ENCODE results near the gene ABL2.

Gene ABL2

DNA sequence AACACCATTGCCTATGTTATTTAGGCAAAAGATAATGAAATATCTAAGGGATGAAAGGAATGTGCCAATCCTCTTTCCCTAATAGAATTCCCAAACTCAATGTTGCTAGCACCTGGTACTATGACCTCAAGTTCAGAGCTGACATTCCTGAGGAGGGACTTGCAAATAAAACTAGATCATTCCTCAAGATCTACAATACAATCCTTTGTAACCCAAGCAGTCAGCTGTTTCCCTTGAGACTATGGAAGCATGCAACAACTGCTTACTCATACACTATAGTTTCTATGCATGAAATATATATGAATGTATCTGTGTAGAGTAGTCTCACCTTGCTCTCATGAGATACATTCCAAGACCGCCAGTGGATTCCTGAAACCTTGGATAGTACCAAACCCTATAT lies 65.0 kb downstream of the ABL2 start:
- Histone ChIP-seq H3K36me3 (ENCODE audit: control insufficient read depth in 5 of 5, insufficient read depth in 5 of 5, low read length in 5 of 5) (no peaks in the 10 kb centered on the region), H3K27ac (ENCODE audit: low read depth, low read length) (no peak overlapping the region), H3K4me3 (ENCODE audit: low read depth in 1 of 5, low read length in 5 of 5) (no peak overlapping the region), H3K9ac (ENCODE audit: low read length in 5 of 5) (no peak overlapping the region), H3K4me1 (ENCODE audit: control insufficient read depth in 5 of 5, insufficient read depth in 5 of 5, low read length in 5 of 5) (peaks cover 0 to 12% (median 3%) of the 10 kb centered on the region in 5 donors), H3K9me3 (ENCODE audit: control insufficient read depth in 5 of 5, low read length in 5 of 5) (no peaks in the 10 kb centered on the region), H3K27me3 (ENCODE audit: control insufficient read depth in 5 of 5, insufficient read depth in 4 of 5, low read length in 5 of 5) (no peaks in the 10 kb centered on the region)

DNA sequence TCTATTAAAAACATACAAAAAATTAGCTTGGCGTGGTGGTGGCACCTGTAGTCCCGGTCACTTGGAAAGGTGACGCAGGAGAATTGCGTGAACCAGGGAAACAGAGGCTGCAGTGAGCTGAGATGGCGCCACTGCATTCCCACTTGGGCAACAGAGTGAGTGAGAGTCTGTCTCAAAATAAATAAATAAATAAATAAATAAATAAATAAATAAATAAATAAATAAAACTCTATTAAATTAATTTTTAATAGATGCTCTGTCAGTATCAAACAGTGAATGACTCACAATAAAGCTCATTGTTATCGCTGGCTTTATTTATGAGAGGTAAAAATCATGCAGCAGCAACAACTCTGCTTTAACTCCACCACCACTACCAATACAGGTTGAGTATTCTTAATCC lies 72.8 kb downstream of the ABL2 start:
- Histone ChIP-seq H3K9ac (ENCODE audit: low read length in 5 of 5) (no peak overlapping the region), H3K4me3 (ENCODE audit: low read depth in 1 of 5, low read length in 5 of 5) (no peak overlapping the region), H3K4me1 (ENCODE audit: control insufficient read depth in 5 of 5, insufficient read depth in 5 of 5, low read length in 5 of 5) (peaks cover 3 to 22% (median 15%) of the 10 kb centered on the region in 5 donors), H3K9me3 (ENCODE audit: control insufficient read depth in 5 of 5, low read length in 5 of 5) (no peaks in the 10 kb centered on the region), H3K27me3 (ENCODE audit: control insufficient read depth in 5 of 5, insufficient read depth in 4 of 5, low read length in 5 of 5) (no peaks in the 10 kb centered on the region), H3K36me3 (ENCODE audit: control insufficient read depth in 5 of 5, insufficient read depth in 5 of 5, low read length in 5 of 5) (no peaks in the 10 kb centered on the region), H3K27ac (ENCODE audit: low read depth, low read length) (no peak overlapping the region)

DNA sequence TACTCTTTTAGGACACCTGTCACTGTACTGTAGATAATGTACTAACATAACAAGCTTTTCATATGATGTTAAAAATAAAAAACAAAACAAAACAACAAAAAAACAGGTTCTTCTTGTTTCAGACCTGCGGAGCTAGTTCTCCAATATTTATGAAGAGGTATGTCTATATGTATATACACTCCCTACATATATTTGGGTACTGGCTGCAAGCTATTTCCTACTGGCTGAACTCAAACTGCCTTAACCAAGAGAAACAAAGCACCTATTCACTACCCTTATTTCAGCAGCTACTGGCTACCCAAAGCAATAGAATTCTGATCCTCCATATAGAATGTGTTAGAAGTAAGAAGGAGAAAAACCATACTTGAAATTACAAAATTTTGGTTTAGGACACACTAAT lies 73.5 kb downstream of the ABL2 start:
- Histone ChIP-seq H3K27me3 (ENCODE audit: control insufficient read depth in 5 of 5, insufficient read depth in 4 of 5, low read length in 5 of 5) (no peaks in the 10 kb centered on the region), H3K9ac (ENCODE audit: low read length in 5 of 5) (no peak overlapping the region), H3K4me1 (ENCODE audit: control insufficient read depth in 5 of 5, insufficient read depth in 5 of 5, low read length in 5 of 5) (peaks cover 3 to 22% (median 15%) of the 10 kb centered on the region in 5 donors), H3K9me3 (ENCODE audit: control insufficient read depth in 5 of 5, low read length in 5 of 5) (no peaks in the 10 kb centered on the region), H3K27ac (ENCODE audit: low read depth, low read length) (peak overlapping the region; percentile 25), H3K4me3 (ENCODE audit: low read depth in 1 of 5, low read length in 5 of 5) (no peak overlapping the region), H3K36me3 (ENCODE audit: control insufficient read depth in 5 of 5, insufficient read depth in 5 of 5, low read length in 5 of 5) (no peaks in the 10 kb centered on the region)

DNA sequence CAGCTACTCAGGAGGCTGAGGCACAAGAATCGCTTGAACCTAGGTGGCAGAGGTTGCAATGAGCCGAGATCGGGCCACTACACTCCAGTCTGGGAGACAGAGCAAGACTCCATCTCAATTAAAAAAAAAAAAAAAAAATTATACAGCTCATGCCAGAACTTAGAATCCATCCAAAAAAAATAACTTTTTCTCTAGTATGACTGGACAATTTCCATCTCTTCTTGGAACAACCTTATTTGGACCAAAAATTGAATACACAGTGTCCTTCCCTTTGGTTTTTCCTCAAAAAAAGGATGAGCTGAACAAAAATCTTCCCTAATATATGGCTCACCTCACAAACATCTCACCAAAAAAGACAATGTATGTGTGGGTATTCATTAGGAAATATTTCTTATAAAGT lies 73.9 kb downstream of the ABL2 start:
- H3K4me3 ChIP-seq (ENCODE audit: low read depth in 1 of 5, low read length in 5 of 5): no peak overlapping the region
- peak overlapping the region; percentile 25 for H3K27ac ChIP-seq (ENCODE audit: low read depth, low read length)
- peaks cover 3 to 22% (median 15%) of the 10 kb centered on the region in 5 donors for H3K4me1 ChIP-seq (ENCODE audit: control insufficient read depth in 5 of 5, insufficient read depth in 5 of 5, low read length in 5 of 5)
- H3K27me3 ChIP-seq (ENCODE audit: control insufficient read depth in 5 of 5, insufficient read depth in 4 of 5, low read length in 5 of 5): no peaks in the 10 kb centered on the region
- no peak overlapping the region for H3K9ac ChIP-seq (ENCODE audit: low read length in 5 of 5)
- no peaks in the 10 kb centered on the region for H3K36me3 ChIP-seq (ENCODE audit: control insufficient read depth in 5 of 5, insufficient read depth in 5 of 5, low read length in 5 of 5)
- H3K9me3 ChIP-seq (ENCODE audit: control insufficient read depth in 5 of 5, low read length in 5 of 5): no peaks in the 10 kb centered on the region

DNA sequence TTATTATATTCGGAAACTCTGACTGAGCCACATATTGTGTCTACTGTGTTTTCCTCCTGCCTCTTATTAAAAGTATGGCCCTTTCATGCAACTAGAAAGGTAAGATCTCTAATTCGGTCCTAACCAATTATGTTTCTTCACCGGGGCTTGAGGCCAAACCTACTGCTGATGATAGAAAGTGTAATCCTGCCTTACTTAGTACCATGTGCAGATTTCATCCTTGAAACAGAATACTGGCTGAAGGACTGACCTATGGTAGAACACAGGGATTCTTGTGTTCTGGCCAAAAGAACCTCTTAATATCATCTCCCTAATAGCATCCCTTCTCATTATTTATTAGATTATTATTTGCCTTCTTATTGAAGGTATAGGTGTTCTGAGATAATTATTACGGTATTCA lies 75.0 kb downstream of the ABL2 start:
- Histone ChIP-seq H3K9ac (ENCODE audit: low read length in 5 of 5) (no peak overlapping the region), H3K27me3 (ENCODE audit: control insufficient read depth in 5 of 5, insufficient read depth in 4 of 5, low read length in 5 of 5) (no peaks in the 10 kb centered on the region), H3K9me3 (ENCODE audit: control insufficient read depth in 5 of 5, low read length in 5 of 5) (no peaks in the 10 kb centered on the region), H3K4me3 (ENCODE audit: low read depth in 1 of 5, low read length in 5 of 5) (no peak overlapping the region), H3K27ac (ENCODE audit: low read depth, low read length) (no peak overlapping the region), H3K36me3 (ENCODE audit: control insufficient read depth in 5 of 5, insufficient read depth in 5 of 5, low read length in 5 of 5) (no peaks in the 10 kb centered on the region), H3K4me1 (ENCODE audit: control insufficient read depth in 5 of 5, insufficient read depth in 5 of 5, low read length in 5 of 5) (peaks cover 3 to 22% (median 15%) of the 10 kb centered on the region in 5 donors)

DNA sequence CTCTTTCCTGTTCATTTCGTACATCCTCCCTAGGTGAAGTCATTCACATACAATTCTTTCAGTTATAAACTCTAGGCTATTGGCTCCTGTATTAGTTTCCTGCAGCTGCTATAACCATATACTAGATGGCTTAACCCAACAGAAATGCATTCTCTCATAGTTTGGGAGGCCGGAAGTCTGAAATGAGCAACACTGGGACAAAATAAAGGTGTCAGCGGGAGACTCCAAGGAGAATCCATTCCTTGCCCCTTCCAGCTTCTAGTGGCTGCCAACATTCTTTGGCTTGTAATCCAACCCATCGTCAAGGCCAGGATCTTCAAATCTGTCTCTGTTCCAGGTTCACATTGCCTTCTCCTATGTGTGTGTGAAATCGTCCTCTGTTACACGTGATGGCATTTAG lies 76.3 kb downstream of the ABL2 start:
- Histone ChIP-seq H3K4me1 (ENCODE audit: control insufficient read depth in 5 of 5, insufficient read depth in 5 of 5, low read length in 5 of 5) (peaks cover 3 to 22% (median 15%) of the 10 kb centered on the region in 5 donors), H3K27me3 (ENCODE audit: control insufficient read depth in 5 of 5, insufficient read depth in 4 of 5, low read length in 5 of 5) (no peaks in the 10 kb centered on the region), H3K9me3 (ENCODE audit: control insufficient read depth in 5 of 5, low read length in 5 of 5) (no peaks in the 10 kb centered on the region), H3K9ac (ENCODE audit: low read length in 5 of 5) (no peak overlapping the region), H3K36me3 (ENCODE audit: control insufficient read depth in 5 of 5, insufficient read depth in 5 of 5, low read length in 5 of 5) (peaks cover 0 to 2% (median 0%) of the 10 kb centered on the region in 5 donors), H3K27ac (ENCODE audit: low read depth, low read length) (peak overlapping the region; percentile 43), H3K4me3 (ENCODE audit: low read depth in 1 of 5, low read length in 5 of 5) (no peak overlapping the region)

DNA sequence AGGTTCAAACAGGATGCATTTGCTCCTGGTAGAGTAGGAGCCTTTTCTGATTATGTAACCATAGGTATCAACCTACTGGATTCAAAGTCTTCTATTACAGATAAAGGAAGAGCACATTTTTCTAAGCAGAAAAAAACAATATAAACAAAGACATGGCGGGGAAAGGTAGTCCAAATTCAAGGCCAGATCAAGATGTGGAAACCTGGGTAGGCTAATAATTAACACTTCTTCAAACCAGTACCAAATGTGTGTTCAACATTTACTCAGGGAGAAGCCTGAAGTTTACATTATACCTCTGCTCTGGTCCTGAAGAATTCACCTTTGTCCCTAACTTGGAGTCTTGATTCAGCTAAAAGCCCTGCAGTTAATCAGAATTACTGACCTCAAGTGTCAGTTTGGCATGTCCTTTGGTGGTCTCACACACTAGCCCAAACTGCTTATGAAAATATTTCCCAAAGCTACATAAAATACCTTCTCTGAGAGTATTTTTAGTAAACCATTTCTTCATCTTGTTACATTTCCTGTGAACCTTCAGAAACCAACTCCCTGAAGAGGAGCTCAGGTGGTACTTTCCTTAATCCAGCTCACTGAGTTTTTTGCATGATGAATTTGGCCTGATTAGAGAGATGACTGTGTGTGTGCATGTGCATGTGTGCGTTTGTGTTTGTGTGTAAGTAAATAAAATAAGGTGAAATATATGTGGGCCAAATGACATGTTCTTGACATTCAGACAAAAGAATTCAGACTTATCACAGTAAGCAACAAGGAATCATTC lies 77.4 kb downstream of the ABL2 start:
- Histone ChIP-seq H3K4me3 (ENCODE audit: low read depth in 1 of 5, low read length in 5 of 5) (no peak overlapping the region), H3K9ac (ENCODE audit: low read length in 5 of 5) (no peak overlapping the region), H3K27me3 (ENCODE audit: control insufficient read depth in 5 of 5, insufficient read depth in 4 of 5, low read length in 5 of 5) (no peaks in the 10 kb centered on the region), H3K27ac (ENCODE audit: low read depth, low read length) (no peak overlapping the region), H3K36me3 (ENCODE audit: control insufficient read depth in 5 of 5, insufficient read depth in 5 of 5, low read length in 5 of 5) (peaks cover 0 to 5% (median 0%) of the 10 kb centered on the region in 5 donors), H3K9me3 (ENCODE audit: control insufficient read depth in 5 of 5, low read length in 5 of 5) (no peaks in the 10 kb centered on the region), H3K4me1 (ENCODE audit: control insufficient read depth in 5 of 5, insufficient read depth in 5 of 5, low read length in 5 of 5) (peaks cover 3 to 22% (median 15%) of the 10 kb centered on the region in 5 donors)

DNA sequence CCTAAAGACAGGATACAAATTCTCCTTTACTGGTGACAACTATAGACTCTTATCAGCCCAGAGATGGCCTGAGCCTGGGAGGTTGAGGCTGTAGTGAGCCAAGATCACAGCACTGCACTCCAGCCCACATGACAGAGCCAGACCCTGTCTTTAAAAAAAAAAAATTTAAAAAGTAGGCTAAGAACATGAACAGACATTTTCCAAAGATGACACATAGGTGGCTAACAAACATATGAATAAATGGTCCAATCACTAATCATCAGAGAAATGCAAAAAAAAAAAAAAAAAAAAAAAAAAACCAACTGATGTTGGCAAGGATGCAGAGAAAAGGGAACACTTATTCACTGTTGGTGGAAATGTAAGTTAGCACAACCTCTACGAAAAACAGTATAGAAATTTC lies 82.6 kb downstream of the ABL2 start:
- Histone ChIP-seq H3K4me3 (ENCODE audit: low read depth in 1 of 5, low read length in 5 of 5) (no peak overlapping the region), H3K9ac (ENCODE audit: low read length in 5 of 5) (no peak overlapping the region), H3K27me3 (ENCODE audit: control insufficient read depth in 5 of 5, insufficient read depth in 4 of 5, low read length in 5 of 5) (no peaks in the 10 kb centered on the region), H3K36me3 (ENCODE audit: control insufficient read depth in 5 of 5, insufficient read depth in 5 of 5, low read length in 5 of 5) (peaks cover 0 to 5% (median 0%) of the 10 kb centered on the region in 5 donors), H3K9me3 (ENCODE audit: control insufficient read depth in 5 of 5, low read length in 5 of 5) (no peaks in the 10 kb centered on the region), H3K4me1 (ENCODE audit: control insufficient read depth in 5 of 5, insufficient read depth in 5 of 5, low read length in 5 of 5) (peaks cover 0 to 9% (median 4%) of the 10 kb centered on the region in 5 donors), H3K27ac (ENCODE audit: low read depth, low read length) (no peak overlapping the region)

DNA sequence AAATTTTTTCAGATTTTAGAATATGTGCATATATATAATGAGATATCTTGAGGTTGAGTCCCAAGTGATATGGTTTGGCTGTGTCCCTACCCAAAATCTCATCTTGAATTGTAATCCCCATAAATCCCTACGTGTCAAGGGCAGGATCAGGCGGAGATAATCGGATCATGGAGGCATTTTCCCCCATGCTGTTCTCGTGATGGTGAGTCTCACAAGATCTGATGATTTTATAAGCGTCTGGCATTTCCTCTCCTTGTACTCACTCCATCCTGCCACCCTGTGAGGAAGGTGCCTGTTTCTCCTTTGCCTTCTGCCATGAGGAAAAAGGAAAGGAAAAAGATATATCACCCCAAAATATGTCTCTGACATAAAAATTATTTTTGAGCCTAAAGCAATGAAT lies 83.0 kb downstream of the ABL2 start:
- Histone ChIP-seq H3K4me1 (ENCODE audit: control insufficient read depth in 5 of 5, insufficient read depth in 5 of 5, low read length in 5 of 5) (peaks cover 0 to 9% (median 4%) of the 10 kb centered on the region in 5 donors), H3K9ac (ENCODE audit: low read length in 5 of 5) (no peak overlapping the region), H3K27ac (ENCODE audit: low read depth, low read length) (no peak overlapping the region), H3K9me3 (ENCODE audit: control insufficient read depth in 5 of 5, low read length in 5 of 5) (no peaks in the 10 kb centered on the region), H3K27me3 (ENCODE audit: control insufficient read depth in 5 of 5, insufficient read depth in 4 of 5, low read length in 5 of 5) (no peaks in the 10 kb centered on the region), H3K4me3 (ENCODE audit: low read depth in 1 of 5, low read length in 5 of 5) (no peak overlapping the region), H3K36me3 (ENCODE audit: control insufficient read depth in 5 of 5, insufficient read depth in 5 of 5, low read length in 5 of 5) (peaks cover 0 to 5% (median 0%) of the 10 kb centered on the region in 5 donors)

DNA sequence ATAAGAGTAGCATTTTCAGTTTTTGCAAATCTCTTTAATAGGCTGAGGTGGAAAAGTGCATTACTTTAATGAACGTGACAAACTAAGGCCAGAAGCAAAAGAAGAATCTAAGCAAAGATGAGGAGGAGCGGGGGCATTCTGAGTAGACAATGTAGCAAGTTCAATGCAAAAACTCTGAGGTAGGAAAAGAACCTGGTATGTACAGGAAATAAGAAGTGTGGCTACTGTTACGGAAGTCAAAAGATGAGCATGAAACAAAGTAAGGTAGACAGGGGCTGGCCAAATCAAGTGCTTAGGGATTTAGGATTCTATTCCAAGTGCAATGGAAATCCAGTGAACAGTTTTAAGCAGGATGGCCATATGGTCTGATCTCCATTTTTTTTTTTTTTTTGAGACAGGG lies 84.0 kb downstream of the ABL2 start:
- Histone ChIP-seq H3K4me1 (ENCODE audit: control insufficient read depth in 5 of 5, insufficient read depth in 5 of 5, low read length in 5 of 5) (peaks cover 0 to 16% (median 4%) of the 10 kb centered on the region in 5 donors), H3K27ac (ENCODE audit: low read depth, low read length) (no peak overlapping the region), H3K27me3 (ENCODE audit: control insufficient read depth in 5 of 5, insufficient read depth in 4 of 5, low read length in 5 of 5) (no peaks in the 10 kb centered on the region), H3K36me3 (ENCODE audit: control insufficient read depth in 5 of 5, insufficient read depth in 5 of 5, low read length in 5 of 5) (peaks cover 0 to 5% (median 0%) of the 10 kb centered on the region in 5 donors), H3K4me3 (ENCODE audit: low read depth in 1 of 5, low read length in 5 of 5) (no peak overlapping the region), H3K9me3 (ENCODE audit: control insufficient read depth in 5 of 5, low read length in 5 of 5) (no peaks in the 10 kb centered on the region), H3K9ac (ENCODE audit: low read length in 5 of 5) (no peak overlapping the region)

Data from subcutaneous abdominal adipose tissue (tissue), 5 donors.